Parathyroid adenoma (tissue), 2 donors: ENCODE data around the gene ITPKB.

ENCODE experiments used
- H2AFZ ChIP-seq: fragments of 300-600 bp; sonication (generic); one replicate; pipeline ENCODE4 v1.7.0; 2017; ENCODE audit warnings: antibody characterized with exemption, mild to moderate bottlenecking
- H3K27ac ChIP-seq: fragments of 300-600 bp; sonication (generic); one replicate; pipeline ENCODE4 v1.7.0; 2017
- H3K27me3 ChIP-seq: fragments of 300-600 bp; sonication (generic); one replicate; pipeline ENCODE4 v1.7.0; 2017; ENCODE audit warnings: low read length; ENCODE audit not compliant: control insufficient read depth, insufficient read depth
- H3K36me3 ChIP-seq: fragments of 300-600 bp; sonication (generic); one replicate; pipeline ENCODE4 v1.7.0; 2017; ENCODE audit warnings: low read length; ENCODE audit not compliant: control insufficient read depth, insufficient read depth
- H3K4me1 ChIP-seq: fragments of 300-600 bp; sonication (generic); one replicate; pipeline ENCODE4 v1.7.0; 2017; ENCODE audit warnings: control low read depth
- H3K4me2 ChIP-seq: fragments of 300-600 bp; sonication (generic); one replicate; pipeline ENCODE4 v1.7.0; 2017; ENCODE audit warnings: low read length
- H3K4me3 ChIP-seq: fragments of 300-600 bp; sonication (generic); one replicate; pipeline ENCODE4 v1.7.0; 2017; ENCODE audit warnings: low read depth, low read length
- H3K79me2 ChIP-seq: fragments of 300-600 bp; sonication (generic); one replicate; pipeline ENCODE4 v1.7.0; 2017; ENCODE audit warnings: control low read depth
- H3K9ac ChIP-seq: fragments of 300-600 bp; sonication (generic); one replicate; pipeline ENCODE4 v1.7.0; 2017; ENCODE audit warnings: mild to moderate bottlenecking
- H3K9me3 ChIP-seq: fragments of 300-600 bp; sonication (generic); one replicate; pipeline ENCODE4 v1.7.0; 2017; ENCODE audit warnings: low read length; ENCODE audit not compliant: control insufficient read depth
- TF ChIP-seq, protein P1 (sequence below): fragments of 300-600 bp; sonication (generic); IDR thresholded peaks from one replicate; pipeline ENCODE4 v1.7.0; 2017; ENCODE audit warnings: antibody characterized with exemption, mild to moderate bottlenecking
- donor health status: primary hyperparathyroidism.

The ITPKB gene

DNA sequence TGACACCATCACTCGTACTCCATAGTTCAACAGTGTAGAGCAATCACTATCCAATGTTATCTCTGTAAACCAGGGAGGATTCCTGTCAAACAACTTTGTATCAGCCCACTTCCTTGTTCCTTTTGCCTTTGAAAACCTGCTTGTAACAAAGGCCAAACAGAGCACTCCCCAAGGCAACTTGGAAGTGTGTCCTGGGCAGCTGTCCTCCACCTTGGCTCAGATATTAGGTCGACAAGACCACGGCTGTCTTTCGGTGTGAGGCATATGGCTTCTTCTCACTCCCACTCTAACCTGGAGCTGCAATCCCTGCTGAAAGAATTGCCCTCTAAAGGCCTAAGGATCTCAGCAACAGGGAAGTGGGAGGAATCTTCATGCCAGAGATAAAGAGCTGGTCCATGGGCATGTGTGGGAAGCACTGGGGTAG, 66.7 kb downstream of the ITPKB start:
- Histone ChIP-seq H3K27me3 (no peaks in the 10 kb centered on the region), H2AFZ (no peak overlapping the region), H3K27ac (no peak overlapping the region), H3K9me3 (no peaks in the 10 kb centered on the region), H3K4me3 (no peak overlapping the region), H3K4me1 (peaks cover 2% of the 10 kb centered on the region), H3K79me2 (peaks cover 6% of the 10 kb centered on the region), H3K4me2 (no peak overlapping the region), H3K9ac (no peak overlapping the region), H3K36me3 (no peaks in the 10 kb centered on the region)
- TF ChIP-seq, protein P1, sequence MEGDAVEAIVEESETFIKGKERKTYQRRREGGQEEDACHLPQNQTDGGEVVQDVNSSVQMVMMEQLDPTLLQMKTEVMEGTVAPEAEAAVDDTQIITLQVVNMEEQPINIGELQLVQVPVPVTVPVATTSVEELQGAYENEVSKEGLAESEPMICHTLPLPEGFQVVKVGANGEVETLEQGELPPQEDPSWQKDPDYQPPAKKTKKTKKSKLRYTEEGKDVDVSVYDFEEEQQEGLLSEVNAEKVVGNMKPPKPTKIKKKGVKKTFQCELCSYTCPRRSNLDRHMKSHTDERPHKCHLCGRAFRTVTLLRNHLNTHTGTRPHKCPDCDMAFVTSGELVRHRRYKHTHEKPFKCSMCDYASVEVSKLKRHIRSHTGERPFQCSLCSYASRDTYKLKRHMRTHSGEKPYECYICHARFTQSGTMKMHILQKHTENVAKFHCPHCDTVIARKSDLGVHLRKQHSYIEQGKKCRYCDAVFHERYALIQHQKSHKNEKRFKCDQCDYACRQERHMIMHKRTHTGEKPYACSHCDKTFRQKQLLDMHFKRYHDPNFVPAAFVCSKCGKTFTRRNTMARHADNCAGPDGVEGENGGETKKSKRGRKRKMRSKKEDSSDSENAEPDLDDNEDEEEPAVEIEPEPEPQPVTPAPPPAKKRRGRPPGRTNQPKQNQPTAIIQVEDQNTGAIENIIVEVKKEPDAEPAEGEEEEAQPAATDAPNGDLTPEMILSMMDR, result no peak

DNA sequence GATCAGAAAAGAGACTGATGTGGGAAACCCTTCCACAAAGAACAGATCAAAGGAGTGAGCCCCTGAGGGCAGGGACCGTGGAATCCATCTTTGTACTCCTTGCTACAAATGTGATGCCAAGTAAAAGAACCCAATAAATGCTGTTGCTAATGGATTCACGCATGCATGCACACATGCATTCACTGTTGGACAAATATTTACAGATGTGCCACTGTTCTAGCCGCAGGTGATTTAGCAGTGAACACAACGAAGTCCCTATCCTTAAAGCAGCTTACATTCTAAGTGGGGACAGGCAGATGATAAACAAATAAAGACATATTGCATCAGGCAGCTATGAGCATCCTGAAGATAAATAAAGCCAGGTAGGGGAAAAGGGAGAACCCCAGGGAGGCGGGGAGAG, 67.8 kb downstream of the ITPKB start:
- no peak overlapping the region for H3K9ac ChIP-seq
- H3K27ac ChIP-seq, result no peak overlapping the region
- H3K4me2 ChIP-seq, result no peak overlapping the region
- no peak overlapping the region for H2AFZ ChIP-seq
- H3K4me3 ChIP-seq, result no peak overlapping the region
- H3K27me3 ChIP-seq, result no peaks in the 10 kb centered on the region
- H3K79me2 ChIP-seq, result peaks cover 8% of the 10 kb centered on the region
- H3K36me3 ChIP-seq, result no peaks in the 10 kb centered on the region
- H3K9me3 ChIP-seq, result no peaks in the 10 kb centered on the region
- TF ChIP-seq, protein P1, result no peak
- no peaks in the 10 kb centered on the region for H3K4me1 ChIP-seq

DNA sequence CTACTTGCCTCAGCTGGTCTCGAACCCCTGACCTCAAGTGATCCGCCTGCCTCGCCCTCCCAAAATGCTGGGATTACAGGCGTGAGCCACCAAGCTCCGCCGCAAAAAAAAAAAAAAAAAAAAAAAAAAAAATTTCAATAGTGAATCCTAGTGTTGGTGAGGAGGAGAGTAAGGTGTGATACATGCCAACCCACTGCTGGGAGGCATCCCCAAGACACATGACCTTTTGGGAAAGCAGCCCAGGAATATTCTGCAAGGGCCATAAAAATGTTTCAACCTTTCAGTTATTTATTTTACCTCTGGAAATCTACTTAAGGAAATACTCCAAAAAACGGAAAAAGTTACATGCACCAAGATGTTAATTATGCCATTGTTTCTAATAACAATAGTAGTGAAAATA, 69.0 kb downstream of the ITPKB start:
- H3K4me3 ChIP-seq, result no peak overlapping the region
- H3K9ac ChIP-seq, result no peak overlapping the region
- no peaks in the 10 kb centered on the region for H3K4me1 ChIP-seq
- no peaks in the 10 kb centered on the region for H3K27me3 ChIP-seq
- peaks cover 8% of the 10 kb centered on the region for H3K79me2 ChIP-seq
- no peaks in the 10 kb centered on the region for H3K9me3 ChIP-seq
- no peak overlapping the region for H2AFZ ChIP-seq
- TF ChIP-seq, protein P1, result no peak
- H3K4me2 ChIP-seq, result no peak overlapping the region
- H3K27ac ChIP-seq, result no peak overlapping the region
- no peaks in the 10 kb centered on the region for H3K36me3 ChIP-seq

DNA sequence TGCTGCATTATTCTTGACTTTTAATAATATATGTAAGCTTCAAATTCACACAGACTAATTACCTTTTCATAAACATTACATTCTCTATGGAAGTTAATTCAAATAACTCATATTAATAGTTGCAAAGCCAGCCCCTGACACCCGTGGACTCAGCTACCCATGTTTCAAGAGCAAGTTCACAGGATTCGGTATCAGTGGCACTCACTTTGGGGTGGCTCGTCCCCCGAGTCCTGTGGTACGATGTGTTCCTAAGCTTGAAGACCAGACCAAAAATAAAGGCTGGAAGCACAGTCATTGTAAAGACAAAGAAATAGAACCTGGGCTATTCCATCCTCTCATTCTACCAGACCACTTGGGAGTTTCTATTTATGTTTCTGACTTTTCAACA, 70.9 kb downstream of the ITPKB start:
- no peak overlapping the region for H3K4me2 ChIP-seq
- H2AFZ ChIP-seq, result no peak overlapping the region
- H3K79me2 ChIP-seq, result peaks cover 8% of the 10 kb centered on the region
- H3K36me3 ChIP-seq, result no peaks in the 10 kb centered on the region
- H3K27ac ChIP-seq, result no peak overlapping the region
- no peak overlapping the region for H3K9ac ChIP-seq
- no peaks in the 10 kb centered on the region for H3K4me1 ChIP-seq
- no peaks in the 10 kb centered on the region for H3K27me3 ChIP-seq
- H3K4me3 ChIP-seq, result no peak overlapping the region
- no peaks in the 10 kb centered on the region for H3K9me3 ChIP-seq
- TF ChIP-seq, protein P1, result no peak

DNA sequence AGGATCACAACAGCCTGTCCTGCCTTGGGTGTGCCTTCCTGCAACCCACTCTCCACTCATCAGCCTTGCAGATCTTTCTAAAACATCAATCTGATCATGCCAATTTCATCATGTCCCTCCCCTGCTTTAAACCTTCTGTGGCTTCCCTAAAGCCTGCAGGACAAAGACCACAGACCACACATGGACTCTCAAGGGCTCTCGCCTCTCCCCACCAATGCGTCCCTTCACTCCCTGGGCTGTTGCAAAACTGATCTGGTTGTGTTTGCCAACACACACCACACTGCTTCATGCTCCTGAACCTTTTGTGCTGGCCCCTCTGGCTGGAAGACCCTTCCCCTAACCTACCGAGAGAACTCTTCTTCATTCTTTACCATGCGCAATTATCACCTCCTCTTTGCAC, 72.4 kb downstream of the ITPKB start:
- H3K27ac ChIP-seq, result no peak overlapping the region
- H3K9ac ChIP-seq, result no peak overlapping the region

More for the DNA sequence above, 72.4 kb downstream of the ITPKB start:
- H3K4me1 ChIP-seq, result no peaks in the 10 kb centered on the region
- H3K27me3 ChIP-seq, result no peaks in the 10 kb centered on the region
- no peak overlapping the region for H2AFZ ChIP-seq
- peaks cover 2% of the 10 kb centered on the region for H3K79me2 ChIP-seq
- TF ChIP-seq, protein P1, result no peak
- H3K4me3 ChIP-seq, result no peak overlapping the region
- H3K4me2 ChIP-seq, result no peak overlapping the region
- H3K9me3 ChIP-seq, result no peaks in the 10 kb centered on the region
- H3K36me3 ChIP-seq, result no peaks in the 10 kb centered on the region
